ENCODE results near the gene MAPK4. TPM values are rescaled to one million over a fixed set of nuclear protein-coding genes. Genes with fewer than 3 reads are reported as not detected.
"Not testable (repeated sequence)": the region's sequence is repeated elsewhere in the genome, so short reads cannot be mapped to it uniquely, and the experiment has no call there.

MAPK4 gene
- total and polyA plus RNA-seq, 3 donors from 2014 or later, result 9.3 to 18.1 (median 13.3) TPM

GRCh38 chr18:50775726-50776125 is 215.8 kb downstream of the MAPK4 start:
- TF ChIP-seq POLR2A (IDR thresholded peaks at IDR 0.05) (no peak), CTCF (IDR thresholded peaks at IDR 0.05) (no peak)
- Histone ChIP-seq H3K9me3 (no peaks in the 10 kb centered on the region), H3K36me3 (ENCODE audit: low read depth, missing control alignments) (no peaks in the 10 kb centered on the region), H3K4me1 (no peaks in the 10 kb centered on the region), H3K4me3 (peak overlapping the region; percentile 21 to 30), H3K27me3 (no peaks in the 10 kb centered on the region), H3K27ac (no peak overlapping the region)
- intact Hi-C loops (cut with DNase I; ENCODE audit: low total_unique reads), result no loop called here
- DNase-seq, result no peak
- 61 to 80% methylated on average over 13 to 14 of the region's 14 CpGs for WGBS, 2 donors

- no peaks in the 10 kb centered on the region for H3K27me3 ChIP-seq
- H3K27ac ChIP-seq, result no peak overlapping the region
- no peaks in the 10 kb centered on the region for H3K36me3 ChIP-seq (ENCODE audit: low read depth, missing control alignments)
- intact Hi-C loops (cut with DNase I; ENCODE audit: low total_unique reads), result no loop called here
- no peak for TF ChIP-seq CTCF (IDR thresholded peaks at IDR 0.05)
- no peak for TF ChIP-seq POLR2A (IDR thresholded peaks at IDR 0.05)
- WGBS, 2 donors, result 68 to 74% methylated on average over 4 of the region's 4 CpGs
- no peaks in the 10 kb centered on the region for H3K9me3 ChIP-seq
- no peak overlapping the region for H3K4me3 ChIP-seq
- H3K4me1 ChIP-seq, result no peaks in the 10 kb centered on the region
- no peak for DNase-seq
These were observed 216.5 kb downstream of the MAPK4 start for GRCh38 chr18:50776383-50776782.

GRCh38 chr18:50779021-50779420 is 219.1 kb downstream of the MAPK4 start:
- H3K4me3 ChIP-seq; DNase-seq; intact Hi-C loops (cut with DNase I; ENCODE audit: low total_unique reads); H3K9me3 ChIP-seq; H3K27ac ChIP-seq; H3K27me3 ChIP-seq; H3K4me1 ChIP-seq; H3K36me3 ChIP-seq (ENCODE audit: low read depth, missing control alignments): not testable (repeated sequence)
- 83 to 88% methylated on average over 3 of the region's 3 CpGs for WGBS, 2 donors

Other genes starting within 250 kb of the MAPK4 start
- gene SKA1, start 185.0 kb upstream of the MAPK4 start, total RNA-seq, result 1 to 10 TPM; 5.5 to 6.6 TPM
- gene SKA1, start 185.0 kb upstream of the MAPK4 start, polyA plus RNA-seq (ENCODE audit: insufficient read depth, low read depth, low replicate concordance), result 11.9 TPM

Measured in testis (tissue), 3 donors.